Panc1 (cell line): ENCODE results near the gene KCNQ1. TPM values are rescaled to one million over a fixed set of nuclear protein-coding genes. Genes with fewer than 3 reads are reported as not detected.

Experiments
- ATAC-seq: fragments of 200-7000 bp; cut with Tn5 transposase; 2 replicates; pipeline ENCODE4 v1.9.1; 2020; ENCODE audit warnings: mild to moderate bottlenecking, moderate library complexity
- BruUV-seq: library from RNA; stranded (reverse); fragments of 400-500 nt; replicated peaks from 2 replicates; lab custom pipeline; 2021; lab: Mats Ljungman, UMichigan
- CTCF ChIA-PET: fragments of 300-600 bp; sonication (Branson Sonifier 250); formaldehyde crosslinking; loops from one replicate; lab custom pipeline; 2022; ENCODE audit warnings: antibody characterized with exemption; lab: Charles Lee
- POLR2A ChIA-PET: fragments of 300-600 bp; sonication (Branson Sonifier 250); formaldehyde crosslinking; loops from one replicate; lab custom pipeline; 2022; ENCODE audit warnings: antibody characterized with exemption; lab: Charles Lee
- DNase-seq: peaks from one replicate; pipeline ENCODE4 v3.0.0-alpha.2; 2010; ENCODE audit warnings: low read depth, low spot score
- H3K27ac ChIP-seq: 2 replicates; pipeline ENCODE4 v1.5.1; 2011; ENCODE audit warnings: mild to moderate bottlenecking, low read length, inconsistent platforms
- H3K27me3 ChIP-seq: fragments of 200-500 bp; sonication (Bioruptor generic); 2 replicates; pipeline ENCODE4 v1.6.0; 2014; ENCODE audit warnings: low read length, inconsistent platforms; ENCODE audit not compliant: control insufficient read depth, insufficient read depth
- H3K36me3 ChIP-seq: fragments of 200-500 bp; sonication (Bioruptor generic); 2 replicates; pipeline ENCODE4 v1.5.1; 2014; ENCODE audit warnings: inconsistent platforms, mild to moderate bottlenecking, low read length, moderate library complexity; ENCODE audit not compliant: control insufficient read depth, insufficient read depth
- H3K4me1 ChIP-seq: 2 replicates; pipeline ENCODE4 v1.5.1; 2011; ENCODE audit warnings: inconsistent platforms, mild to moderate bottlenecking, low read length, moderate library complexity; ENCODE audit not compliant: control insufficient read depth, insufficient read depth
- H3K4me3 ChIP-seq, 2 experiments: 2 replicates each; pipeline ENCODE4 v1.5.1; 2011 to 2012; ENCODE audit warnings: low read depth in 2 of 2, low read length in 2 of 2, mild to moderate bottlenecking in 2 of 2, inconsistent platforms in 1 of 2, moderate library complexity in 1 of 2
- H3K9me3 ChIP-seq: fragments of 200-500 bp; sonication (Bioruptor generic); 2 replicates; pipeline ENCODE4 v1.5.1; 2014; ENCODE audit warnings: low read depth, mild to moderate bottlenecking, inconsistent platforms, low read length, moderate library complexity; ENCODE audit not compliant: control insufficient read depth, insufficient read depth
- POLR2AphosphoS5 ChIP-seq: IDR thresholded peaks from 2 replicates; pipeline ENCODE4 v1.6.1; 2012; ENCODE audit warnings: mild to moderate bottlenecking, low read depth, low read length, moderate library complexity
- REST ChIP-seq, 2 experiments: IDR thresholded peaks; 2 replicates each; pipeline ENCODE4 v1.6.1; 2011 to 2012; ENCODE audit warnings: low read depth in 2 of 2, control low read depth in 1 of 2, low read length in 1 of 2, mild to moderate bottlenecking in 1 of 2, moderate library complexity in 1 of 2; ENCODE audit not compliant: insufficient read depth in 1 of 2
- SIN3A ChIP-seq: IDR thresholded peaks from 2 replicates; pipeline ENCODE4 v1.6.1; 2012; ENCODE audit warnings: low read depth, mild to moderate bottlenecking, low read length, moderate library complexity, borderline replicate concordance; ENCODE audit not compliant: insufficient read depth
- TCF7L2 ChIP-seq: IDR thresholded peaks from 2 replicates; pipeline ENCODE4 v1.6.1; 2011; ENCODE audit warnings: mild to moderate bottlenecking, low read depth, low read length, inconsistent platforms
- in situ Hi-C: cut with HindIII; loops from 2 replicates; pipeline ENCODE4 v1.10.0; 2016; ENCODE audit warnings: low sequenced_read_pairs, low pct_unique_long_range_greater_than_20kb
- intact Hi-C: fragments of 100-400 bp; cut with micrococcal nuclease; formaldehyde crosslinking; loops from one replicate; pipeline ENCODE4 v1.10.0; 2022; ENCODE audit not compliant: unreplicated experiment
- total RNA-seq: library from RNA; stranded (reverse); gene quantifications from one replicate; pipeline ENCODE4 v1.2.1, GENCODE V29; 2021; ENCODE audit not compliant: unreplicated experiment
- TF ChIP-seq, protein P1 (sequence below): fragments of 450-650 bp; IDR thresholded peaks from 2 replicates; pipeline ENCODE4 v1.5.1; 2017; ENCODE audit warnings: mild to moderate bottlenecking

KCNQ1 gene
- total RNA-seq, 1 experiment from 2014 or later = 1.0 TPM

- POLR2A ChIA-PET = no interaction called here
Observed at GRCh38 chr11:2849994-2850770, 405.4 kb downstream of the KCNQ1 start.

GRCh38 chr11:2853401-2853800 lies 408.6 kb downstream of the KCNQ1 start:
- DNase-seq (no peak), ATAC-seq (no peak)
- no peaks in the 10 kb centered on the region for H3K27me3 ChIP-seq
- no peaks in the 10 kb centered on the region for H3K9me3 ChIP-seq
- TF ChIP-seq, protein P1, sequence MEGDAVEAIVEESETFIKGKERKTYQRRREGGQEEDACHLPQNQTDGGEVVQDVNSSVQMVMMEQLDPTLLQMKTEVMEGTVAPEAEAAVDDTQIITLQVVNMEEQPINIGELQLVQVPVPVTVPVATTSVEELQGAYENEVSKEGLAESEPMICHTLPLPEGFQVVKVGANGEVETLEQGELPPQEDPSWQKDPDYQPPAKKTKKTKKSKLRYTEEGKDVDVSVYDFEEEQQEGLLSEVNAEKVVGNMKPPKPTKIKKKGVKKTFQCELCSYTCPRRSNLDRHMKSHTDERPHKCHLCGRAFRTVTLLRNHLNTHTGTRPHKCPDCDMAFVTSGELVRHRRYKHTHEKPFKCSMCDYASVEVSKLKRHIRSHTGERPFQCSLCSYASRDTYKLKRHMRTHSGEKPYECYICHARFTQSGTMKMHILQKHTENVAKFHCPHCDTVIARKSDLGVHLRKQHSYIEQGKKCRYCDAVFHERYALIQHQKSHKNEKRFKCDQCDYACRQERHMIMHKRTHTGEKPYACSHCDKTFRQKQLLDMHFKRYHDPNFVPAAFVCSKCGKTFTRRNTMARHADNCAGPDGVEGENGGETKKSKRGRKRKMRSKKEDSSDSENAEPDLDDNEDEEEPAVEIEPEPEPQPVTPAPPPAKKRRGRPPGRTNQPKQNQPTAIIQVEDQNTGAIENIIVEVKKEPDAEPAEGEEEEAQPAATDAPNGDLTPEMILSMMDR = no peak
- TF ChIP-seq REST (IDR thresholded peaks at IDR 0.05; ENCODE audit: insufficient read depth in 1 of 2, low read depth in 2 of 2, low read length in 1 of 2) = no peak
- no peaks in the 10 kb centered on the region for H3K36me3 ChIP-seq
- intact Hi-C loops = no loop called here
- H3K4me3 ChIP-seq = no peak overlapping the region
- H3K27ac ChIP-seq = no peak overlapping the region
- in situ Hi-C loops = no loop called here
- CTCF ChIA-PET = interaction anchor here (0.6 kb wide), 1 partner anchor 547 kb away, joined by 3 read pairs; no protein-coding TSS in a partner anchor
- no TSS peak for BruUV-seq
- H3K4me1 ChIP-seq = no peaks in the 10 kb centered on the region
- POLR2A ChIA-PET = no interaction called here

More at GRCh38 chr11:2849994-2850770, 405.4 kb downstream of the KCNQ1 start:
- intact Hi-C loops = no loop called here
- Histone ChIP-seq H3K27me3 (no peaks in the 10 kb centered on the region), H3K4me1 (no peaks in the 10 kb centered on the region; the same call in 1 of the 2 replicates), H3K4me3 (no peak overlapping the region), H3K27ac (no peak overlapping the region), H3K9me3 (no peaks in the 10 kb centered on the region), H3K36me3 (no peaks in the 10 kb centered on the region)
- no peak for ATAC-seq
- CTCF ChIA-PET = no interaction called here
- in situ Hi-C loops = no loop called here
- DNase-seq = no peak
- TF ChIP-seq REST (IDR thresholded peaks at IDR 0.05; ENCODE audit: insufficient read depth in 1 of 2, low read depth in 2 of 2, low read length in 1 of 2) (no peak), SIN3A (no peak), POLR2AphosphoS5 (no peak), TCF7L2 (no peak)
- TF ChIP-seq, protein P1 = no peak
- no TSS peak for BruUV-seq
